ENCODE results near the gene LRRK1. TPM values are rescaled to one million over a fixed set of nuclear protein-coding genes. Genes with fewer than 3 reads are reported as not detected.

Gene LRRK1
- total RNA-seq, 1 experiment from 2014 or later: 7.6 TPM

DNA sequence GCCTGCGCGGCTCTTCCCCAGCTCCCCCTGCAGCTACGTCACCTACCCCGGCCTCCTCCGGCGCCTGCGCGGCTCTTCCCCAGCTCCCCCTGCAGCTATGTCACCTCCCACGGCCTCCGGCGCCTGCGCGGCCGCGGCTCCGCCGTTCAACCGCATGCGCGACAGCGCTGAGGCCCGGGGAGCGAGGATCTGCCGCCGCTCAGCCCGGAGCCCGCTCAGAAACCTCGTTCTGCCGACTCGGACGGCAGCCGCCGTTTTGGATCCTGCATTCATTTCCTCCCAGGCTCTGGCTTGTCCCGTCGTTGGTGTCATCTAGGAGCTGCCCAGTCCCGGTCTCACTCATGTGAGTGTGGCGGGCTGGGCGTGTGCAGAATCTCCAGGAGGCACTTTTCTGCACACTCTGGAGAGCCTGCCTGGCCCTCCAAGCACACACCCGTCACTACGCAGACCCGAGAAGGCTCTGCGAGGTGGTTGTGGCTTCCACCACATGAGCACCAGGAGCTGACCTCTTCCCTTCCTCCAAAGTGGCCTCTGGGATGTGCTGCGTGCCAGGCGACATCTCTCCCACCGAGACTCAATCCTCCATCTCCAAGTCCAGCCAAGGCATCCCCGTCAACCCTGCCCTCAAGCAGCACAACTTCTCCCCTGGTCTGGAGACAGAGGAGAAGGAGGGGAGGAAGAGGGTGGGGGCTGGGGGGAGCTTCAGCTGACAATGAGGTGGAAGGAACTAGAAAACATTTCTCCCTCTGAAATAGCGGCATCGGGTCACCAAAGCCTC, 167.4 kb downstream of the LRRK1 start:
- ChIA-PET CTCF (interaction anchor here (0.8 to 4.5 kb wide), 6 partner anchors 17 to 171 kb away, joined by 3 to 20 read pairs (median 4); no protein-coding TSS in a partner anchor), POLR2A (no interaction called here)
- H3K4me1 Mint-ChIP-seq: peaks cover 28% of the 10 kb centered on the region; the same call in 1 of the 2 replicates
- no peaks in the 10 kb centered on the region for H3K9me3 Mint-ChIP-seq
- TF ChIP-seq NR2C2 (CRISPR knock-in tag; IDR thresholded peaks at IDR 0.05) (no peak), SOX15 (CRISPR knock-in tag; IDR thresholded peaks at IDR 0.05) (no peak), ZNF121 (CRISPR knock-in tag; IDR thresholded peaks at IDR 0.05) (no peak), SMAD3 (CRISPR knock-in tag; IDR thresholded peaks at IDR 0.05; ENCODE audit: borderline replicate concordance) (no peak), ZNF263 (CRISPR knock-in tag; IDR thresholded peaks at IDR 0.05; ENCODE audit: low read depth) (0 out of 2 replicates have a peak, but pooled peaks have one; percentile 22), HMGA2 (CRISPR knock-in tag; IDR thresholded peaks at IDR 0.05) (no peak), CBFB (CRISPR knock-in tag; IDR thresholded peaks at IDR 0.05; ENCODE audit: low read depth) (no peak)
- TF ChIP-seq, protein P1, sequence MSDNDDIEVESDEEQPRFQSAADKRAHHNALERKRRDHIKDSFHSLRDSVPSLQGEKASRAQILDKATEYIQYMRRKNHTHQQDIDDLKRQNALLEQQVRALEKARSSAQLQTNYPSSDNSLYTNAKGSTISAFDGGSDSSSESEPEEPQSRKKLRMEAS (CRISPR knock-in tag; IDR thresholded peaks at IDR 0.05): no peak
- H3K27me3 Mint-ChIP-seq (ENCODE audit: low read depth): peaks cover 3% of the 10 kb centered on the region; the same call in 1 of the 2 replicates
- no peak for ATAC-seq
- no peaks in the 10 kb centered on the region for H3K36me3 Mint-ChIP-seq
- no peak for DNase-seq (ENCODE audit: low spot score)
- no peak overlapping the region for H3K27ac Mint-ChIP-seq
- no peak overlapping the region for H3K4me3 Mint-ChIP-seq

DNA sequence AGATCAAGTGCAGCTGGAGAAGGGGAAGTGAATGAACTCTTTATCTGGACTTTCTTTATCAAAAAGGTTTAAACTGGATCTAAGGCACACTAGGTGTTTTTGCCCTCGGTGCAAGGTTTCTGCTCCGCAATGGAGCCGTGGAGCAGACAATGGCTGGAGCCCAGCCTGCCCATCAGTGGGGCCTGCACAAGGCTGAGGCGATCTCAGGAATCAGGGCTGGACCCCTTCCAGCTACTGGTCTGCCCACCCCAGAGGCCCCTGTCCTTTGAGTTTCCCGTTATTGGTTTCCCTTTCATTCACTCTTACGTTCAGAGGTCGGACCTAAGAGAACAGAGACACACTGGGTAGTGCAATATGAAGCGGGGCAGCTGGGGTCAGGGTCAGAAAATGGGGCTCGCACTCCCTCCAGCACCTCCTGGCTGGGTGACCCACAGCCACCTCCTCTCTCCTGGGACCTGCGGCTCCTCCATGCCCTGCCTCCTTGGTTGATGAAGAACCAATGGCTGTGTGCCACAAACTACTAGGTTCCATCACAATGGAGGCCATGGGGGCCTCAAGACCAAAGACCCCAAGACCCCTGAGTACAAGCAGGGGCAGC, 168.1 kb downstream of the LRRK1 start:
- Mint-ChIP-seq H3K4me1 (peaks cover 25% of the 10 kb centered on the region; the same call in 1 of the 2 replicates), H3K36me3 (no peaks in the 10 kb centered on the region), H3K27me3 (ENCODE audit: low read depth) (peaks cover 3% of the 10 kb centered on the region; the same call in 1 of the 2 replicates), H3K9me3 (no peaks in the 10 kb centered on the region), H3K27ac (no peak overlapping the region), H3K4me3 (no peak overlapping the region)
- ATAC-seq: no peak
- ChIA-PET POLR2A (no interaction called here), CTCF (interaction anchor here (0.8 to 4.5 kb wide), 8 partner anchors 10 to 170 kb away, joined by 3 to 20 read pairs (median 4); no protein-coding TSS in a partner anchor)
- no peak for DNase-seq (ENCODE audit: low spot score)
- TF ChIP-seq, protein P1 (CRISPR knock-in tag; IDR thresholded peaks at IDR 0.05): no peak
- TF ChIP-seq ESRRA (CRISPR knock-in tag; IDR thresholded peaks at IDR 0.05; ENCODE audit: borderline replicate concordance) (no peak), OVOL2 (CRISPR knock-in tag; IDR thresholded peaks at IDR 0.05; ENCODE audit: borderline replicate concordance) (no peak), TCF7 (CRISPR knock-in tag; IDR thresholded peaks at IDR 0.05; ENCODE audit: low read depth) (no peak), KAT7 (CRISPR knock-in tag; IDR thresholded peaks at IDR 0.05; ENCODE audit: borderline replicate concordance) (no peak), NR3C1 (CRISPR knock-in tag; conservative IDR thresholded peaks at IDR 0.05; ENCODE audit: low read depth) (no peak)
- TF ChIP-seq, protein P2, sequence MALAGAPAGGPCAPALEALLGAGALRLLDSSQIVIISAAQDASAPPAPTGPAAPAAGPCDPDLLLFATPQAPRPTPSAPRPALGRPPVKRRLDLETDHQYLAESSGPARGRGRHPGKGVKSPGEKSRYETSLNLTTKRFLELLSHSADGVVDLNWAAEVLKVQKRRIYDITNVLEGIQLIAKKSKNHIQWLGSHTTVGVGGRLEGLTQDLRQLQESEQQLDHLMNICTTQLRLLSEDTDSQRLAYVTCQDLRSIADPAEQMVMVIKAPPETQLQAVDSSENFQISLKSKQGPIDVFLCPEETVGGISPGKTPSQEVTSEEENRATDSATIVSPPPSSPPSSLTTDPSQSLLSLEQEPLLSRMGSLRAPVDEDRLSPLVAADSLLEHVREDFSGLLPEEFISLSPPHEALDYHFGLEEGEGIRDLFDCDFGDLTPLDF (CRISPR knock-in tag; IDR thresholded peaks at IDR 0.05): no peak
- TF ChIP-seq, protein P3, sequence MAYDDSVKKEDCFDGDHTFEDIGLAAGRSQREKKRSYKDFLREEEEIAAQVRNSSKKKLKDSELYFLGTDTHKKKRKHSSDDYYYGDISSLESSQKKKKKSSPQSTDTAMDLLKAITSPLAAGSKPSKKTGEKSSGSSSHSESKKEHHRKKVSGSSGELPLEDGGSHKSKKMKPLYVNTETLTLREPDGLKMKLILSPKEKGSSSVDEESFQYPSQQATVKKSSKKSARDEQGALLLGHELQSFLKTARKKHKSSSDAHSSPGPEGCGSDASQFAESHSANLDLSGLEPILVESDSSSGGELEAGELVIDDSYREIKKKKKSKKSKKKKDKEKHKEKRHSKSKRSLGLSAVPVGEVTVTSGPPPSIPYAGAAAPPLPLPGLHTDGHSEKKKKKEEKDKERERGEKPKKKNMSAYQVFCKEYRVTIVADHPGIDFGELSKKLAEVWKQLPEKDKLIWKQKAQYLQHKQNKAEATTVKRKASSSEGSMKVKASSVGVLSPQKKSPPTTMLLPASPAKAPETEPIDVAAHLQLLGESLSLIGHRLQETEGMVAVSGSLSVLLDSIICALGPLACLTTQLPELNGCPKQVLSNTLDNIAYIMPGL (CRISPR knock-in tag; IDR thresholded peaks at IDR 0.05): no peak
- TF ChIP-seq, protein P4, sequence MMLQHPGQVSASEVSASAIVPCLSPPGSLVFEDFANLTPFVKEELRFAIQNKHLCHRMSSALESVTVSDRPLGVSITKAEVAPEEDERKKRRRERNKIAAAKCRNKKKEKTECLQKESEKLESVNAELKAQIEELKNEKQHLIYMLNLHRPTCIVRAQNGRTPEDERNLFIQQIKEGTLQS (CRISPR knock-in tag; conservative IDR thresholded peaks at IDR 0.05): no peak
- TF ChIP-seq, protein P5, sequence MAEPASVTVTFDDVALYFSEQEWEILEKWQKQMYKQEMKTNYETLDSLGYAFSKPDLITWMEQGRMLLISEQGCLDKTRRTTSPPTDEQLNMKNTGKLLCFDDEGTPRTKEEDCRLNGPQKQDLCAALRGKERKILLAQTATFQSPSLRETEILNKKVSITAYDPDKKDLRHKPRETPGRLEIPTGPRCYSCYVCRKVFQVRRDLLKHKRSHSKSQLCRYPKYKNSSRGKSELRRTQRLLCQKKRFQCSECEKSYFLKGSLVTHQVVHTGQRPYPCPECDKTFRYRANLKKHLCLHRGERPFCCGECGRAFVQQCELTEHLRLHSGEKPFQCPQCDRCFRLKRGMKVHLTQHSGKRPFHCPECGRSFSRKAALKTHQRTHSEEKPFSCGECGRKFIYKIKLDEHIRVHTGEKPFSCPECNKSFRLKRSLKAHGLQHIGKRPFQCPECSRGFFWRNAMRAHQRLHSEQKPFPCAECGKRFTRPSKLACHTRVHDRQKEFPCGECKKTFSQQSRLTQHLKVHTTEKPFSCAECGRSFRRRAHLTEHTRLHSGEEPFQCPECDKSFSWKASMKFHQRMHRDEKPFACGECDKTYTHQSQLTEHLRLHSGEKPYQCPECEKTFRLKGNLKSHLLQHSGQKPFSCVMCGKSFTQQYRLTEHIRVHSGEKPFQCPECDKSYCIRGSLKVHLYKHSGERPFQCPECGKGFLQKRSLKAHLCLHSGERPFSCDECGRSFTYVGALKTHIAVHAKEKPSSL (CRISPR knock-in tag; conservative IDR thresholded peaks at IDR 0.05): no peak
- TF ChIP-seq, protein P6, sequence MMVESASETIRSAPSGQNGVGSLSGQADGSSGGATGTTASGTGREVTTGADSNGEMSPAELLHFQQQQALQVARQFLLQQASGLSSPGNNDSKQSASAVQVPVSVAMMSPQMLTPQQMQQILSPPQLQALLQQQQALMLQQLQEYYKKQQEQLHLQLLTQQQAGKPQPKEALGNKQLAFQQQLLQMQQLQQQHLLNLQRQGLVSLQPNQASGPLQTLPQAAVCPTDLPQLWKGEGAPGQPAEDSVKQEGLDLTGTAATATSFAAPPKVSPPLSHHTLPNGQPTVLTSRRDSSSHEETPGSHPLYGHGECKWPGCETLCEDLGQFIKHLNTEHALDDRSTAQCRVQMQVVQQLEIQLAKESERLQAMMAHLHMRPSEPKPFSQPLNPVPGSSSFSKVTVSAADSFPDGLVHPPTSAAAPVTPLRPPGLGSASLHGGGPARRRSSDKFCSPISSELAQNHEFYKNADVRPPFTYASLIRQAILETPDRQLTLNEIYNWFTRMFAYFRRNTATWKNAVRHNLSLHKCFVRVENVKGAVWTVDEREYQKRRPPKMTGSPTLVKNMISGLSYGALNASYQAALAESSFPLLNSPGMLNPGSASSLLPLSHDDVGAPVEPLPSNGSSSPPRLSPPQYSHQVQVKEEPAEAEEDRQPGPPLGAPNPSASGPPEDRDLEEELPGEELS (CRISPR knock-in tag; IDR thresholded peaks at IDR 0.05): no peak
- TF ChIP-seq, protein P7, sequence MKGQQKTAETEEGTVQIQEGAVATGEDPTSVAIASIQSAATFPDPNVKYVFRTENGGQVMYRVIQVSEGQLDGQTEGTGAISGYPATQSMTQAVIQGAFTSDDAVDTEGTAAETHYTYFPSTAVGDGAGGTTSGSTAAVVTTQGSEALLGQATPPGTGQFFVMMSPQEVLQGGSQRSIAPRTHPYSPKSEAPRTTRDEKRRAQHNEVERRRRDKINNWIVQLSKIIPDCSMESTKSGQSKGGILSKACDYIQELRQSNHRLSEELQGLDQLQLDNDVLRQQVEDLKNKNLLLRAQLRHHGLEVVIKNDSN (CRISPR knock-in tag; IDR thresholded peaks at IDR 0.05): no peak
- TF ChIP-seq, protein P8, sequence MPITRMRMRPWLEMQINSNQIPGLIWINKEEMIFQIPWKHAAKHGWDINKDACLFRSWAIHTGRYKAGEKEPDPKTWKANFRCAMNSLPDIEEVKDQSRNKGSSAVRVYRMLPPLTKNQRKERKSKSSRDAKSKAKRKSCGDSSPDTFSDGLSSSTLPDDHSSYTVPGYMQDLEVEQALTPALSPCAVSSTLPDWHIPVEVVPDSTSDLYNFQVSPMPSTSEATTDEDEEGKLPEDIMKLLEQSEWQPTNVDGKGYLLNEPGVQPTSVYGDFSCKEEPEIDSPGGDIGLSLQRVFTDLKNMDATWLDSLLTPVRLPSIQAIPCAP (CRISPR knock-in tag; IDR thresholded peaks at IDR 0.05): no peak

Measured in WTC11 (cell line).